Type B pancreatic cell (in vitro differentiated cells): Measurements from ENCODE around the gene ADM2. TPM values are rescaled to one million over a fixed set of nuclear protein-coding genes. Genes with fewer than 3 reads are reported as not detected.
A peak's percentile ranks its signal among the peaks of the same experiment; 100 is the strongest.

ENCODE experiments used
- DNase-seq: peaks from one replicate; pipeline ENCODE4 v3.0.0; 2021; ENCODE audit warnings: mixed read lengths; ENCODE audit not compliant: unreplicated experiment; ENCODE audit errors: extremely low spot score
- H3K27ac Mint-ChIP-seq: 2 replicates; pipeline ENCODE4 v1.8.0; 2021; ENCODE audit warnings: mild to moderate bottlenecking, mixed read lengths
- H3K27me3 Mint-ChIP-seq: 2 replicates; pipeline ENCODE4 v1.8.0; 2021; ENCODE audit warnings: mixed read lengths
- H3K36me3 Mint-ChIP-seq: 2 replicates; pipeline ENCODE4 v1.8.0; 2021; ENCODE audit warnings: mixed read lengths
- H3K4me1 Mint-ChIP-seq: one replicate; pipeline ENCODE4 v1.8.0; 2021; ENCODE audit warnings: mixed read lengths; ENCODE audit not compliant: unreplicated experiment
- H3K4me3 Mint-ChIP-seq: 2 replicates; pipeline ENCODE4 v1.8.0; 2021; ENCODE audit warnings: mild to moderate bottlenecking, mixed read lengths
- H3K9me3 Mint-ChIP-seq: 2 replicates; pipeline ENCODE4 v1.8.0; 2021; ENCODE audit warnings: mixed read lengths
- CTCF ChIP-seq: fragments of 200-600 bp; sonication (generic); conservative IDR thresholded peaks from 2 replicates; pipeline ENCODE4 v1.5.0; 2021; ENCODE audit warnings: antibody characterized with exemption, mild to moderate bottlenecking
- total RNA-seq: library from RNA; stranded (reverse); gene quantifications from 2 replicates; pipeline ENCODE4 v1.2.1, GENCODE V29; 2021; ENCODE audit warnings: low replicate concordance

Gene ADM2
- total RNA-seq, 1 donor from 2014 or later, result 2.6 TPM

- Mint-ChIP-seq H3K9me3 (no peaks in the 10 kb centered on the region), H3K27me3 (no peaks in the 10 kb centered on the region), H3K27ac (peak overlapping the region; percentile 31), H3K4me1 (peaks cover 9% of the 10 kb centered on the region), H3K36me3 (peaks cover 5% of the 10 kb centered on the region), H3K4me3 (no peak overlapping the region)
- no peak for TF ChIP-seq CTCF
- DNase-seq, result no peak
Measured at GRCh38 chr22:50444663-50445062, 36.7 kb upstream of the ADM2 start.

GRCh38 chr22:50445071-50445879, 36.1 kb upstream of the ADM2 start:
- no peak for DNase-seq
- Mint-ChIP-seq H3K27ac (peak overlapping the region; percentile 67), H3K4me3 (no peak overlapping the region), H3K36me3 (peaks cover 5% of the 10 kb centered on the region), H3K27me3 (no peaks in the 10 kb centered on the region), H3K9me3 (no peaks in the 10 kb centered on the region), H3K4me1 (peaks cover 9% of the 10 kb centered on the region)
- TF ChIP-seq CTCF, result no peak

- DNase-seq, result no peak
- peak overlapping the region; percentile 47 for H3K4me3 Mint-ChIP-seq
- H3K9me3 Mint-ChIP-seq, result no peaks in the 10 kb centered on the region
- TF ChIP-seq CTCF, result no peak
- peaks cover 9% of the 10 kb centered on the region for H3K4me1 Mint-ChIP-seq
- H3K27me3 Mint-ChIP-seq, result no peaks in the 10 kb centered on the region
- peak overlapping the region; percentile 67 for H3K27ac Mint-ChIP-seq
- peaks cover 8% of the 10 kb centered on the region for H3K36me3 Mint-ChIP-seq
Measured at GRCh38 chr22:50445880-50446707, 35.2 kb upstream of the ADM2 start.

- Mint-ChIP-seq H3K4me3 (no peak overlapping the region), H3K9me3 (no peaks in the 10 kb centered on the region), H3K36me3 (peaks cover 8% of the 10 kb centered on the region), H3K27me3 (no peaks in the 10 kb centered on the region), H3K27ac (no peak overlapping the region), H3K4me1 (peaks cover 9% of the 10 kb centered on the region)
- DNase-seq, result no peak
- no peak for TF ChIP-seq CTCF
Measured at GRCh38 chr22:50446708-50447575, 34.4 kb upstream of the ADM2 start.
